HG03558 (cell line): Measurements from ENCODE around the gene UNKL.

ENCODE experiments used
- ATAC-seq: cut with Tn5 transposase; IDR thresholded peaks from one replicate; pipeline ENCODE4 v1.9.1; 2021; ENCODE audit warnings: moderate number of reproducible peaks; ENCODE audit not compliant: unreplicated experiment; ENCODE audit errors: extremely low read depth

The UNKL gene

DNA sequence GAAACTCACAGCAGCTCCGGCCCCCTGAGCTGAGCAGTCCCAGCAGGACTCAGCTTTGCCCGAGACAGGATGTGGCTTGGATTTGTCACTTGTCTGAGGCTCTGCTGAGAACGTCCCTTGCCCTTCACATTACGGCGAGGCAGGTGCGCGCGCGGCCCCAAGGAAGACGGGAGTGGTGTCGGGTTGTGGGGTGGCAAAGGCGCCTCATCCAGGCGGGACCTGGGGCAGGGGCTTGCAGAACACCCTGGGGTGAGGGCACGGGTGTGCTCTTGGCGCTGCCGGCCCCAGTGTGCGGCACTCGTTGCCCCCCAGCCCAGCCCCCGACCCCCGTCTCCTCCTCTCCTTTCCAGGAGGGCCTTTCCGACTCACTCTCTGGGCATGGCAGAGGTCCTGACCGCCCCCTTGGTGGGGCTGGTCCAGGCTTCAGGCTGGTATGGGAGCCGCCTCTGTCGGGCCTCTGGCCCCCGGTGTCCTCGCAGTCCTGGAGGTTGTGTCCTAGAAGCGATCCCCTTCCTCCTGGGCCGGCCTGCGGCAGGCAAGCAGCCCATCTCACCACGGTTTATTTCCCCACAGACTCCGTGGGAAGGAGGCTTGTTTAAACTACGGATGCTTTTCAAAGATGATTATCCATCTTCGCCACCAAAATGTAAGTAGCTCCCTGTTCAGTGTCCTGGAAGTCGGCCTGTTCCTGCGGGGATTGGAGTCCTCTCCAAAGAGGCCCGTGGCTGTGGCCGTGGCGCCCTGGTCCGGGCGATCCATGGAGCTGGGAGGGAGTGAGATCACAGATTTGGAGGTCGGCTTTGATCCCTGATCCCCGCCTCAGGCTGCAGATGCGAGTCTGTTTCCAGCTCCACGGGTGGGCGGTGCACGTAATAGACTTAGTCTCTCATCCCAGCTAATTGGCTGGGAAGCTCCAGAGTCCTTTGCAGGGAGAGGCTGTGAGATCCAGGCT, 99.1 kb downstream of the UNKL start:
- ATAC-seq: no peak

DNA sequence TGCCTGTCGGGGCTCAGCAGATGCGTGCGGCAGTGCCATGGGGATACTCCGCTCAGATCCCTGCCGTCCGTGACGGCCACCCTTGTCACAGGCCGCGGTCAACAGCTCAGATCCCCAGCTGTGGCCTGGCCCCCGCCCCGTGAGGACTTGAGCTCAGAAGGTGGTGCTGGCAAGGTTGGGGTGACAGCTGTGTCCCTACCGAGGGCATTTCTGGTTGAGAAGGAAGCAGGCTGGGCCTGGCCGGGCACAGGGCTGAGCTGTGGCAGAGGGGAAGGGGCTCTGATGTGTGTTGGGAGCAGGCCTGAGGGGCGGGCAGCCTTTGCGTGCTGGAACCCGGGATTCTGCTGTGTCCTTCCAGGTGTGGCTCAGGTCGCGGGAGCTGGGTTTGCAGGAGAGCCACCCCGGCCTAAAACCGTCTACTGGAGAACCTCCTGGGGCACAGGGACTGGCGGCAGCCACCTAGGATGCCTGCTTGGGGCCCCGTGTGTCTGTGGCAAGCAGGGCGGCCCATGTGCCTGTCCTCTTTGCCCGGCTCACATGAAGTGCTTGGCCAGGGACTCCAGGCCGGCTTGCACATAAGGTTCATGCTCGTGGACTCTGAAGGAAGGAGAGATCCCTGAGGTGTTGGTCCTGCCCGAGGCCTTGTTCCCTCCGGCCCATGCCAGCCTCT, 100.0 kb downstream of the UNKL start:
- no peak for ATAC-seq

DNA sequence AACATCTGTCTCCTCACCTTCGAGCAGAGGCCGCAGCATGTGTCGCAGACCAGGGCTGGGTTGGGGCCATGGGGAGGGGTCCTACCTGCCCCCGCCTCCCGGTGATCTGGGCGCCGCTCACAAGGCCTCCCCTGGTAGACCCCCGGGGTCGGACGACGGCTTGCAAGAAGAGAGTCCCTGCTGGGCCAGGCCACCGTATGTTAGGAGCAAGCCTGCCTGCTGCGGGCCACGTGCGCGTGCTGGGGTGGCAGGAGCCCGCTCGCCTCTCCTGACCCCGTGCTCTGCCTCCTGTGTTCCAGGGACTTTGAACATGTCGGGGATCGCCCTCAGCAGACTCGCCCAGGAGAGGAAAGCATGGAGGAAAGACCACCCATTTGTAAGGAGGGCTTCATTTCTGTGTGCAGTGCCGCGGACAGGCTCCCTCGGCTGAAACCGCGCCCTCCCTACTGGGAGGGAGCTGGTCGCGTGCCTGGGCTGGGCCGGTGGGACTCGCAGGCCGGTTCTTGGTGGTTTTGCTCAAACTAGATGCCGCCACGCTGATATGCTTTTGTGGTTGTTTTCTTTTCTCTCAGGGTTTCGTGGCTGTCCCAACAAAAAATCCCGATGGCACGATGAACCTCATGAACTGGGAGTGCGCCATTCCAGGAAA, 100.7 kb downstream of the UNKL start:
- ATAC-seq: no peak
